Mucosa of descending colon (tissue), 3 donors: ENCODE measurements around the gene ATP6AP2. TPM values are rescaled to one million over a fixed set of nuclear protein-coding genes. Genes with fewer than 3 reads are reported as not detected.

Source experiments
- ATAC-seq: fragments of 200-7000 bp; cut with Tn5 transposase; one replicate; pipeline ENCODE4 v1.9.1; 2020; ENCODE audit warnings: mild to moderate bottlenecking, moderate library complexity
- DNase-seq, 3 donors: peaks; one replicate each; pipeline ENCODE4 v3.0.0-alpha.2; 2020
- H3K36me3 ChIP-seq: fragments of 200-600 bp; one replicate; pipeline ENCODE4 v1.8.0; 2021; ENCODE audit warnings: low read depth, mild to moderate bottlenecking
- H3K4me1 ChIP-seq: fragments of 200-600 bp; one replicate; pipeline ENCODE4 v1.8.0; 2021; ENCODE audit warnings: low read depth, mild to moderate bottlenecking
- H3K4me3 ChIP-seq: fragments of 200-600 bp; one replicate; pipeline ENCODE4 v1.8.0; 2021; ENCODE audit warnings: mild to moderate bottlenecking
- H3K9me3 ChIP-seq: fragments of 200-600 bp; one replicate; pipeline ENCODE4 v1.8.0; 2021; ENCODE audit warnings: mild to moderate bottlenecking
- intact Hi-C, 2 donors: fragments of 100-400 bp; cut with DNase I in 1 of 2; cut with micrococcal nuclease in 1 of 2; formaldehyde crosslinking; loops; one replicate each; pipeline versions ENCODE4 v1.11.0 to v1.11.1; 2022; cut with DNase I, micrococcal nuclease
- total RNA-seq, 3 donors: library from RNA; stranded (reverse); fragmentation: NEBNext Ultra II Directional in 2 of 3; extraction: Animal tissue kit (Norgen Biotek cat#: 25700) in 2 of 3; gene quantifications; one replicate each; pipeline versions ENCODE4 v1.2.1 to v1.2.4, GENCODE V29; 2021 to 2023
- TF ChIP-seq, protein P1 (sequence below): fragments of 200-600 bp; IDR thresholded peaks from one replicate; pipeline ENCODE4 v1.8.0; 2022; ENCODE audit warnings: antibody characterized with exemption, mild to moderate bottlenecking
- donor health status: DM: no; HTN: no; CAD: no; lungs with moderate emphysema.
- donor health status: DM: no; HTN: no; CAD: no.
- donor health status: DM: no; HTN: yes; CAD: no.

The ATP6AP2 gene
- total RNA-seq, 3 donors from 2014 or later = 81.1 to 94.2 (median 87.3) TPM

DNA sequence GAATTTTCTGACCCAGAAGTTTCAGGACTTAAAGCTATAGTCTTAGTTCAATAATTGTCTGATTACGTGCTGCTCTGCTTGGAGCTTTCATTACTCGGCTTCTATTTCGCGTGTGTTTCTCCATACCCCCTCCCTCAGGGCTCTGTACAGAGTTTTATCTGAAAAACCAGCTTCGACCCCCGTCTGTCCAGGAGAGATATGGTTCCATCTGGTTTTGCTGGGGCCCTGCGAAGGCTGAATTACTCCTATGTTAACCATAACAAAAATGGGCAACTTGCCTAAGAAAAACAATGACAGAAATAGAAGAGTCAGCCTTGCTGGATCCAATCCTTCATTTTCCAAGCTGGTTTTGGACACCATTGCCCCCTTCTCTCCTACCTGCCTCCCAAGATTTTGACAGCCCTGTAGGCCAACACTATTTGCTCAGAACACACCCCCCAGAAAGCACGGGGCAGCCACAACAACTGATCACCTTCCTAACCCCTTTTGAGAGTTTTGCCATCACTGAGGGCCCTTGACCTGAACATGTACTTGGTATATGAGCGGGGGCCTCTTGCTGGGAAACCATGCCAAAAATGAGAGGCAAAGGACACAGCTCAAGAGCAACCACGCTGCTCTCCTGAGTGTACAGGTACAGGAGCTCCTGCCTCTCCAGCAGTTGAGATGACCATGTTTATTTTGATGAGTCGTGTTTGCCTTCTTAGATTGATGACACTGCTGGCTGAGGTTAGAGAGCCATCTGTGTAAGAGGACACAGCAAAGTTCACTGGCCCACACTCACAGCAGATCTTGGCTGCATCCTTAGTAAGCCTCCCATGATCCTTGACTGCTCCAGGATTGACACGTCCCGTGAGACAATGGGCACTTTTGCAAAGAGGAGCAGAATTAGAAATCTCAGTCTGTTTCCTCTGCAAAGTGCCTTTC is 36.2 kb upstream of the ATP6AP2 start:
- TF ChIP-seq, protein P1, sequence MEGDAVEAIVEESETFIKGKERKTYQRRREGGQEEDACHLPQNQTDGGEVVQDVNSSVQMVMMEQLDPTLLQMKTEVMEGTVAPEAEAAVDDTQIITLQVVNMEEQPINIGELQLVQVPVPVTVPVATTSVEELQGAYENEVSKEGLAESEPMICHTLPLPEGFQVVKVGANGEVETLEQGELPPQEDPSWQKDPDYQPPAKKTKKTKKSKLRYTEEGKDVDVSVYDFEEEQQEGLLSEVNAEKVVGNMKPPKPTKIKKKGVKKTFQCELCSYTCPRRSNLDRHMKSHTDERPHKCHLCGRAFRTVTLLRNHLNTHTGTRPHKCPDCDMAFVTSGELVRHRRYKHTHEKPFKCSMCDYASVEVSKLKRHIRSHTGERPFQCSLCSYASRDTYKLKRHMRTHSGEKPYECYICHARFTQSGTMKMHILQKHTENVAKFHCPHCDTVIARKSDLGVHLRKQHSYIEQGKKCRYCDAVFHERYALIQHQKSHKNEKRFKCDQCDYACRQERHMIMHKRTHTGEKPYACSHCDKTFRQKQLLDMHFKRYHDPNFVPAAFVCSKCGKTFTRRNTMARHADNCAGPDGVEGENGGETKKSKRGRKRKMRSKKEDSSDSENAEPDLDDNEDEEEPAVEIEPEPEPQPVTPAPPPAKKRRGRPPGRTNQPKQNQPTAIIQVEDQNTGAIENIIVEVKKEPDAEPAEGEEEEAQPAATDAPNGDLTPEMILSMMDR = no peak
- intact Hi-C loops = no loop called here
- DNase-seq (no peak), ATAC-seq (no peak)
- Histone ChIP-seq H3K9me3 (no peaks in the 10 kb centered on the region), H3K4me3 (no peak overlapping the region), H3K36me3 (no peaks in the 10 kb centered on the region), H3K4me1 (no peaks in the 10 kb centered on the region)

DNA sequence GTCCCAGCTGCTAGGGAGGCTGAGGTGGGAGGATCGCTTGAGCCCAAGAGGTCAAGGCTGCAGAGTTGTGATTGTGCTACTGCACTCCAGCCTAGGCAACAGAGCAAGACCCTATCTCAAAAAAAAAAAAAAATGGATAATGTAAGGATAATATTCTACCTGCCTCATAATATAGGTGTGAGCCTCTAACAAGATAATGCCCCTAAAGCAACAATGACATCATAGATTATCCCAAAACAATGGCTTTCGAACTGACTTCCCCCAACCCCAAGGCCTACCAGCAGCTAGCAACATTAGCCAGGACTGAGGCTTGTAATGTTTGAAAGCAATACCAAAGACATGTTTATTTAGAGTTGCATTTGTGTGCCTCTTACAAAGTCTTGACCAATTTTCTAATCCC is 33.9 kb upstream of the ATP6AP2 start:
- Histone ChIP-seq H3K4me1 (no peaks in the 10 kb centered on the region), H3K36me3 (no peaks in the 10 kb centered on the region), H3K4me3 (no peak overlapping the region), H3K9me3 (no peaks in the 10 kb centered on the region)
- intact Hi-C loops = no loop called here
- DNase-seq = no peak
- TF ChIP-seq, protein P1 = no peak
- ATAC-seq = no peak

DNA sequence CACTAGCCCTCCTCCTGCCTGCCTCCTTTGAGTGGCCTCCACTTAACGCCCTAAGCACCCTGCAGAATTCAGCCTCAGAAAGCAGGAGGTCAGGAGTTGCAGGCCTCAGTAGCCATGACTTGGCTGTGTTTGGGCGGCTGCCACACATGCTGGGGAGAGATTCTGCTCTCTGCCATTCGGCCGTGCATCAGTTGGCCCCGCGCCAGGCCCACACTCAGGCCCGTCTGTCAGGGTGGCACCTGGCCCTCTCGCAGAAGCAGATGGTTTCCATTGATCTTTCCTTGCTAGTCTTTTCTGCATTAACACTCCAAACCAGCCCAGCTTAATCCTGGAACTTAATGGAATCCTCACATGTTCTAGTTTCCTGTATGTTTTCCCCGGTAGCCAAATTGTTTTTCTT is 30.7 kb upstream of the ATP6AP2 start:
- Histone ChIP-seq H3K36me3 (no peaks in the 10 kb centered on the region), H3K4me1 (no peaks in the 10 kb centered on the region), H3K9me3 (no peaks in the 10 kb centered on the region), H3K4me3 (no peak overlapping the region)
- no peak for ATAC-seq
- intact Hi-C loops = no loop called here
- TF ChIP-seq, protein P1 = no peak
- no peak for DNase-seq

DNA sequence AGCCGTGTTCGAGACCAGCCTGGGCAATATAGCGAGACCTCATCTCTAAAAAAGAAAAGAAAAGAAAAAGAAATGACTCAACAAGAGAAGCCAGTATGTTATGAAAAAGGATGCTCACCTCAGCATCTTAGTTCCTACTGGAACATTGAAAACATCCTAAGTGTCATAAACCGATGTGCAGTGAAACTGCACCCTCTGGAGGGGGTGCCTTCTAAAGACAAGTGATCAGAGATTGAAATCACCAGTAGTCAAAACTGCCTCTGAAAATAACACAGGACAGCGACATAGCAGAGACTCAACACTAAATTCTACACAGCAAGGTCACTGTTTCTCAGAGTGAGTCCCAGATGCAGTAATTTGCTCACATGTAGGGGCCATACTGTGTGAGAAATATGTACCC is 28.0 kb upstream of the ATP6AP2 start:
- TF ChIP-seq, protein P1 = no peak
- Histone ChIP-seq H3K36me3 (no peaks in the 10 kb centered on the region), H3K9me3 (no peaks in the 10 kb centered on the region), H3K4me1 (no peaks in the 10 kb centered on the region), H3K4me3 (no peak overlapping the region)
- intact Hi-C loops = no loop called here
- DNase-seq (no peak), ATAC-seq (no peak)

DNA sequence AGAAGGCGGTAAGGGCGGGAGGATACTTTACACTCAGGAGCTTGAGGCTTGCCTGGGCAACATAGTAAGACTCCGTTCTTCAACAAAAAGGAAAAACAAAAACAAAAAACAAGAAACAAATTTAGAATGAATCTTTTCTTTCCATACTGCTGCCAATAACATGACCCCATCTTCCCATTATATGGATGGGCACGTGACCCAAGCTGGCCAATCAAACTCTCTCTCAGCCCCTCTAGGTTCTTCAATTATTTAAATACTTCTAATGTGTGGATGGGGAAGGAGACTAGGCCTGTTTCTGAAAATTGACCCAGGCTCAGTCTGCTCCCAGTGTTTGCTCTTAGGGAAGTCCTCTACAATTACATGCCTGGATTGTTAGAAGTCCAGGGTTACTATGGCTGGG is 22.2 kb upstream of the ATP6AP2 start:
- H3K4me1 ChIP-seq = no peaks in the 10 kb centered on the region

More for the DNA sequence above, 22.2 kb upstream of the ATP6AP2 start:
- TF ChIP-seq, protein P1 = no peak
- no peaks in the 10 kb centered on the region for H3K9me3 ChIP-seq
- no peak for DNase-seq
- no peaks in the 10 kb centered on the region for H3K36me3 ChIP-seq
- ATAC-seq = no peak
- intact Hi-C loops = no loop called here
- H3K4me3 ChIP-seq = no peak overlapping the region
